HEK293 (cell line): Measurements from ENCODE around the gene DTL.

Experiments
- CTCF ChIP-seq: fragments of 450-650 bp; formaldehyde crosslinking; IDR thresholded peaks from 2 replicates; pipeline ENCODE4 v1.5.1; 2016; ENCODE audit warnings: missing biosample characterization, missing genetic modification characterization
- OSR2 ChIP-seq: fragments of 450-650 bp; formaldehyde crosslinking; IDR thresholded peaks from 2 replicates; pipeline ENCODE4 v1.5.1; 2016; ENCODE audit warnings: missing biosample characterization, missing genetic modification characterization
- RBAK ChIP-seq: fragments of 450-650 bp; formaldehyde crosslinking; IDR thresholded peaks from 2 replicates; pipeline ENCODE4 v1.5.1; 2016; ENCODE audit warnings: missing biosample characterization, missing genetic modification characterization
- YY1 ChIP-seq: fragments of 450-650 bp; formaldehyde crosslinking; IDR thresholded peaks from 2 replicates; pipeline ENCODE4 v1.5.1; 2018; ENCODE audit warnings: missing biosample characterization, missing genetic modification characterization
- ZBTB7A ChIP-seq: fragments of 450-650 bp; formaldehyde crosslinking; IDR thresholded peaks from 2 replicates; pipeline ENCODE4 v1.5.1; 2016; ENCODE audit warnings: low read depth, missing biosample characterization, missing genetic modification characterization
- ZNF529 ChIP-seq: fragments of 450-650 bp; formaldehyde crosslinking; IDR thresholded peaks from 2 replicates; pipeline ENCODE4 v1.5.1; 2017; ENCODE audit warnings: missing genetic modification characterization, missing biosample characterization; ENCODE audit not compliant: insufficient replicate concordance
- ZNF561 ChIP-seq: fragments of 450-650 bp; IDR thresholded peaks from 2 replicates; pipeline ENCODE4 v1.5.1; 2018; ENCODE audit warnings: missing biosample characterization, missing genetic modification characterization, borderline replicate concordance
- ZNF639 ChIP-seq: fragments of 450-650 bp; formaldehyde crosslinking; IDR thresholded peaks from 2 replicates; pipeline ENCODE4 v1.5.1; 2016; ENCODE audit warnings: missing biosample characterization, missing genetic modification characterization

GRCh38 chr1:212109728-212110127, 74.2 kb downstream of the DTL start:
- TF ChIP-seq ZNF561 (tag by site-specific recombination), result no peak
- no peak for TF ChIP-seq ZBTB7A
- no peak for TF ChIP-seq YY1
- no peak for TF ChIP-seq CTCF (tag by site-specific recombination)
- TF ChIP-seq ZNF529 (tag by site-specific recombination), result no peak
- TF ChIP-seq OSR2 (tag by site-specific recombination), result no peak
- TF ChIP-seq ZNF639, result no peak
- TF ChIP-seq RBAK (tag by site-specific recombination), result no peak
